GM19238 (cell line): ENCODE data around the gene E2F6.
A peak's percentile ranks its signal among the peaks of the same experiment; 100 is the strongest.

Experiments used
- DNase-seq: peaks from one replicate; pipeline ENCODE4 v3.0.0; 2011; ENCODE audit warnings: low spot score; ENCODE audit not compliant: insufficient read length

E2F6 gene

GRCh38 chr2:11458753-11459152 is 7.2 kb downstream of the E2F6 start:
- no peak for DNase-seq

DNA sequence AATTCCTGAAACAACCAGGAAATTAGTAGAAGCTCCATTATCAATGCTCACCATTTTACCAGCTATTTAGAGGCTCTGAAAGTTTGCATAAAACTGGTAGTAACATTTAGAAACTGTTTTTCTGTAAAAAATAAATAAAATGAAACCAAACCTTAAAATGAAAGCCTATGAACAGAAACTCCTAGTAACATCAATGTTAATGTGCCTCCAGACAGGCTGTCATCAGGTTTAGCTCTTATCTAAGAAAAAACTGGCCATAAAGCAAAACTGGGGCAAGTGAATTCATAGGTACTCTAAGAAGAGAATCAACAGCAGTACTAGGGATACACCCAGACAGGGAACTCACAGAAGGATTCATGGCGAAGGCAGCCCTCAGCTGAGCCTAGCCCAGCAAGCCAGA is 8.0 kb downstream of the E2F6 start:
- DNase-seq, result no peak

DNA sequence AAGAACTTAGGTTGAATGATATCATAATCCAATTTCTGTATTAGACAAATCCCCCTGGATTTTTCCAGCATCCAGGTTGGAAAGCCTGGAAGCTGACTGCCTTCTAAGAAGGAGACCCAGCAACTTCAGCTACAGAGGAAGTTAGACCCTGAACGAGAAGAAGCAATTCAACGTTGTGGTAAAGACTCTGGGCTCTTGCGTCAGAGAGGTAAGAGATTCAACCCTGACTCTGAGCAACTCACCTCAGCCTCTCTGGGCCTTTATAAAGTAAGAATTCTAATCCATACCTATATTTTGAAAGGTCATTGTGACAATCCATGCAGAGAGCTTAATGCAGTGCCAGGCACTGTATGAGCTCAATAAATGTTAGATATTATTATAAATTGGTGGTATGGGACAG is 9.7 kb downstream of the E2F6 start:
- no peak for DNase-seq

GRCh38 chr2:11454824-11455223 is 11.1 kb downstream of the E2F6 start:
- no peak for DNase-seq

GRCh38 chr2:11450791-11451190 is 15.2 kb downstream of the E2F6 start:
- no peak for DNase-seq

DNA sequence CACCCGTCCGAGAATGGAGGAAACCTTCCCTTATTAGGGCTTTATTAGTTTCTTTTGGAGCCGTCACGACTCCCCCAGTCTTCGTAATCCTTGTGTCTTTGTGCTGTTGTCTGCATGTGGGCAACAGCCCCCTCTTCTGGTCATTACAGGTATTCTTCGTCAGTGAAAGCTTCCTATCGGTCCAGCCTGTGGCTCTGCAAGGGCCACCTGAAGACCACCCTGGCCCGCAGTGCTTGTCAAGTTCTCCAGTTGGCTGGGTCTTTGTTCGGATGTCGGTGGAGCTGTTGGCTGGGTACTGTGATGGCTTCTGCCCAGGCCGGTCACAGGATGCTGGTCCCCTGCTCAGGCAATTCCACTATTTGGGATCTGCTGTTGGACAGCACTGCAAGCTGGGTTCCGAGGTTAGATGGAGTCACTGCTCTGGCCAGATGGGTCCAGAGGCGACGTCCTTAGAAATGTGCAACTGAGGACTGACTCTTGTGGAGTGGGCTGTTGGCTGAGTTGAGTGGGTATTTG is 19.2 kb downstream of the E2F6 start:
- DNase-seq, result peak; percentile 27

DNA sequence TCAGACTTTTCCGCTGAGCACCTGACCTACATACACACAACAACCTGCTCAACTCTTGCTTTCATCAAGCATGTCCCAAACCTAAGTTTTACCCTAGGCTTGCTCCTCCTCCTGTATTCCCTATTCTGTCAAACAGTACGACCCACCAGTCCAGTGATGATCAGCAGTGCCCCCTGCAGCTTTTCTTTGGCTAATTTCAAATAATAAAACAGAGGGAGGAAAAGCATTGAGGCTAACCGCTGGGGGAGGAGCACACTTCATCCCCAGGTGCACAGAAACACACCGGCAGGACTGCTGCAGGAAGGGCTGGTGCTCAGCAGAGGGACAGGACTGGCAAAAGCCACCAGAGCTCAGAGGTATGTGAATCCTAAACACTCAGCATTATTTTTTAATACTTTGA is 21.2 kb downstream of the E2F6 start:
- DNase-seq, result no peak

DNA sequence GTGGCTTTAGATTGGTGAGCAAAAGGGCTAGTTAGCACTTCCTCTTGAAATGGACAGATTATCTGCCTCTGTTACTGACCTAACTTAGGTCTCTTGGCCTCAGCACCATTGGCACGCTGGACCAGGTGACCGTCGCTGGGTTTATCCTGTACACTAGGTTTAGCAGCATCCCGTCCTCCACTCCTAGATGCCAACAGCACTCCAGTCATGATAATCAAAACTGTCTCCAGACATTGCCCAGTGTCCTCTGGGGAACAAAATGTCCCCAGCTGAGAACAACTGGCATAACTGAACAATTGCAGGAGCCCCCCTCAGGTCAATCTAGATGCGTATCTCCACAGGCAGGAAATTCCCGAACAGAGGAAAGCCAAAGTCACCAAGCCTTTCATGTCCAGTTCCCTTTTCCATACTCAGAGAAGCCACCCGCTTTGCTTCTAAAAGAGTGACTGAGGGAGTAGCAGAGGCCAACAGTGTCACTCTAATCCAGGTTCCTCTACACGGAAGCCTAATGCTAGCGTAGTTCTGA is 27.3 kb downstream of the E2F6 start:
- no peak for DNase-seq

DNA sequence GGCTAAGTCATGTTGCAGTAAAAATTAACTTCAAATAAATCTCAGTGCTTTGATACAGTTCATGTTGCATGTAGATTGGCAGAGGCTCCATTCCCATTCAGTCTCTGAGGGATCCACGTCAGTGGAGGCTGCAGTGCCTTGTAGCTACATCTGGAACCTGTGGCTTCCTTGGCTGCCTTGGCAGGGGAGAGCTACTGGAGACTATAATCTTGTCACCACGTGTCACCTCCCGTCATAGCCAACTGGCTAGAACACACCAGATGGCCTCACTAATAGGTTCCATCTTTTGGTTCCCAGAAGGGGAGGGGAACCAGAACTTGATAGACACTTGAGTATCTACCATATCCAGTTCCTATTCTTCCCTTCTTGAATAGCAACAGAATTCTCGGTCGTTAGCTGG is 28.4 kb downstream of the E2F6 start:
- DNase-seq, result no peak

DNA sequence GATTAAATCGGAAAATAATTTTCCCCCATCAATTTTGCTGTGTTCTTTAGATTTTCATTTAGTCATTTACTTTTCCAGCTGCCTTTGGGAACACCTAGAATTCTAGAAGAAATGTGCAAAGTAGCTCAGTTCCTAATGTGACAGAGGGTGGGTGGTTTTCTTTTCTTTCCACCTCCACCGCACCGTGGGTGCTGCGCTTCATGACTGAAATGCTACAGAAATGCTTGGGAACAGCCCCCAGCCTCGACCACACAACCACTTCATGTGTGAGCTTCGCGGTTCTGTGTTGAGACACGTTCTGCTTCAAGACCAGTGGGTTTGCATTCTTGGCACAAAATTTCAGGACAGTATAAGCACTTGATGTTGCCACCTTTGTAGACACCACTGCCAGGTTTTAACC is 30.9 kb downstream of the E2F6 start:
- no peak for DNase-seq

- DNase-seq, result no peak
Observed at GRCh38 chr2:11434443-11434842, 31.5 kb downstream of the E2F6 start.

DNA sequence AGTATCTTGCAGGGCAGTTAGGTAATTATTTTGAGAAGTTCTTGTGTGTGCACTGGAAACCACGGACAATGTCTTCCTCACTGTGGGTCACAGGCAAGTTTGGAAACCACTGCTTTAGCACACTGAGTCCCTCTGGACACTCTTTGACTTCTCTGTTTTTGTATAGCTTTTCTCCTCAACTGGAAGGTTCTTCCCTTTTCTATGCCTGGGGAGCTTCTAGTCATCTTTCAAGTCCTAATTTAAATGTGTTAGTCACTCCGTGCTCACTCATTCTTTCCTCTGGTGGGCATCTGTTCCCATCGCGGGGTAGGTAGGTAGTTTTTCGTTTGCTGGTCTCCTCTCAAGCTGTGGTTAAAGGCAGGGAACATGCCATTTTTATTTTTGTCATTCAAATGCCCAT is 32.1 kb downstream of the E2F6 start:
- DNase-seq, result no peak

GRCh38 chr2:11430729-11431128 is 35.2 kb downstream of the E2F6 start:
- no peak for DNase-seq

DNA sequence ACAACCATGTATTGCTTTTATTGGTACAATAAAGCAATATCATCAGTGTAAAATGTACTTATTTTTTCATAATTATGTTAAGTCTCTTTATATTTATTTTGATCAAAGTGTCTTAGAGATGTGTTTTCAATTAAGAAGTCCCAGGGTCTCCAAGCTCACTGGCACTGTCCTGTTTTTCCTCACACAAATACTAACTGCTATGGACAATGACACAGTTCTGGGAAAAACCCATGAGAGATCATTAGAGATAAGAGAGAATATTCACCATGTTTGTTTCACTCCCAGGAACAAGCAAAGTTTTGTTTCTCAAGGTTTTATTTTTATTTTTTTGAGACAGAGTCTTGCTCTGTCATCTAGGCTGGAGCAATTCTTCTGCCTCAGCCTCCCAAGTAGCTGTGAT is 38.7 kb downstream of the E2F6 start:
- DNase-seq, result no peak

DNA sequence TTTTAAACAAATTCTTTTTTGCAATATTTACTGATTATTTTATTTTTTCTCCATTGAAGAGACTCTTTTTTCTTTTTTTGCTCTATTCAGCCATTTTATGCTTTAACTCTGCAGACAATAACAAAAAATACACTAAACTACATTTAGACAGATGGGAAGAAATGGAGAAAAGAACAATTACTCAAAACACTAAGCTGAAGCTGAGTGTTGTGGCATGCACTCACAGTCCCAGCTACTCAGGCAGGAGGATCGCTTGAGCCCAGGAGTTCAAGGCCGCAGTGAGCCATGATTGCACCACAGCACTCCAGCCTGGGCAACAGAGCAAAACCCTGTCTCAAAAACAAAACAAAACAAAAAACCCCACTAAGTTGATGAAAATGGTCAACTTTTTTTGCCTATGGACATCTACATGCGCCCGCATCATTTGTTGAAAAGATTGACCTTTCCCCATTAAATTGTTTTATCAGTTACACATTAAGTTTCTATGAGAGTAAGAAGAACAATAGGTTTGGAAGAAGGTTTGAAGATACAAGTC is 43.0 kb downstream of the E2F6 start:
- no peak for DNase-seq

DNA sequence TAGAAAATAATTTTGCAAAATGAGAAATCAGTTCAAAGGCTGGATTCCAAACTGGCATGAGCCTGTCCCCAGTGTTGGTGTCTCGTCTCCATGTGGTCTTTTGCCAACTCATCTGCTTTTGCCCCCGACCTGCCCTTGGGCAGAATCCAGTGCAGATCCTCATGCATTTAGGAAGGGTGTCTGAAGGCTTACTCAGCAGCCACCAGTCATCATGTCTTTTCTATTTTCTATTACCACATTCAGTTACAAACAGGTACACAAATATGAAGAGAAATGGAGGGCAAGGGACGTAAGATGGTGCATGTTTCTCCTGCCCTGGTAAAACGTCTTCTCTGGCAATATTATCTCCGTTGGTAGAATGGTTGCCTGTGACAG is 43.5 kb downstream of the E2F6 start:
- no peak for DNase-seq

GRCh38 chr2:11421863-11422490 is 44.0 kb downstream of the E2F6 start:
- DNase-seq, result no peak

DNA sequence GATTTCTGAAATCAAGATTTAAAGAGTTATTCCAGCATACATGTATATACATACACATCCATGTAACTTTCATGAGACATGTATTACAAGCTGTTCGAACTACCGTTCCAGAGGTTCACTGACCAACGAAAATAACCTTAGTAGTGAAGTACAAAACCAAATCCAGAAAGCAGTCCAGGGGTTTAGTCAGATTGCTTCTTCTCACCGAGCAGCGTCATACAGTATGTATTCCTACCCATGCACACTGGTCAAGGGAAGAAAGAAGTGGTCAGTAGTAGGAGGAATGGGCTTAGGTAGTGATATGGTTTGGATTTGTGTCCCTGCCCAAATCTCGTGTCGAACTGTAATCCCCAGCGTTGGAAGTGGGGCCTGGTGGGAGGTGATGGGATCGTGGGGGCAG is 45.3 kb downstream of the E2F6 start:
- DNase-seq, result no peak

GRCh38 chr2:11420190-11420589 is 45.8 kb downstream of the E2F6 start:
- DNase-seq, result no peak

DNA sequence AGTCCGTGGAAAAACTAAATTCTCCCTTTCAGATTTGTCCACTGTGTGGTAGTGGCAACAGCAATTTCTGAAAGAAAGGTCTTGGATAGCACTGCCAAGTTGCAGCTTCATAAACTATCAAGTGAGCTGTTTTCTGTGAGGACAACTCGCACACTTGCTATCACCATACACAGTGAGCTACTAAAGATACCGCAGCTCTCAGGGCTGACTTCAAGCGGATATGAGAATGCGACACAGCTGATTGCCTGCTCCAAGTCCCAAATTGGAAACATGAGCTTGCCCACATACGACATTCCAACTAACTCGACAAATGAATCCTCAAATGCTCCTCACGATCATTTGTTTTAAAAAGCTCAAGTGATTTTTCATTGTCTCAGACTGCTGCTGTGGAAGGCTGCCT is 46.2 kb downstream of the E2F6 start:
- no peak for DNase-seq

- no peak for DNase-seq
Observed at GRCh38 chr2:11417946-11418585, 47.9 kb downstream of the E2F6 start.

GRCh38 chr2:11416931-11417330 is 49.0 kb downstream of the E2F6 start:
- no peak for DNase-seq

- no peak for DNase-seq
Observed at GRCh38 chr2:11416186-11416585, 49.8 kb downstream of the E2F6 start.
